ENCODE data around the gene SLC39A1.
"Not testable (repeated sequence)": the region's sequence is repeated elsewhere in the genome, so short reads cannot be mapped to it uniquely, and the experiment has no call there.

Gene SLC39A1

DNA sequence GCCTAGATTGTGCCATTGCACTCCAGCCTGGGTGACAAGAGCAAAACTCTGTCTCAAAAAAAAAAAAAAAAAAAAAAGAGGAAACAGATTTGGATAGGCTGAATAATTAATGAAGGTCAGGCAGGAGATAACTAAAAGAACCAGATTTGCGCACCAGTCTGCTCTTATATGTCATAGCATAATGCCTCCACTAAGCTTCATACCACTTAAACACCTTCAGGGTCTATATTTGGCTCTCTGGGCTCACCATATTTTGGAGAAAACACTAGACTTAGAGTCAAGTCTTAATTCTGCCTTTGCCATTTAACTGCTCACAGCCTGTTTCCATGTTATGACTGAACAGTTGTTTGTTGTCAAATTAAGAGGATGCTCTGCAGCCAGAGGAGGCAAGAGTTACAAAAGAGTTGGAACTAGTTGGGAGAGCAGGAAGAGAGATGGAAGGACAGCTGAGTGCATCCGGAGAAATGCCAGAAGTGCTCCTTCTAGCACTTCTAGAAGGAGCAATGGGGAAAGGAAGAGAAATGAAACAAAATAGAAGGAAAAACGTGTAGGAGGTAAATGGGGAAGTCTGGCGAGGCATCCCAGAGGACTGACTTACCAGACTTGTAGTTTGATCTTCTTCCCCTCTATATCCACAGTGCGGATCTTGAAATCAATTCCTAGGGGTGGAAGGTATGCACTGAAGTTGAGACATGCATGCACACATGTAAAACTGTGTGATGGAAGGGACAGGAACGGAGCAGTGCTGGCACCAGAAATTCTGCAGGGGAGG lies 21.0 kb upstream of the SLC39A1 start:
- no peaks in the 10 kb centered on the region for H3K79me2 ChIP-seq (ENCODE audit: insufficient read depth, low read depth)
- peaks cover 8% of the 10 kb centered on the region; the same call in 1 of the 2 replicates for H3K27me3 ChIP-seq (ENCODE audit: insufficient read depth, low read depth)
- H3K27ac ChIP-seq: no peak overlapping the region
- H4K20me1 ChIP-seq (ENCODE audit: insufficient read depth): no peaks in the 10 kb centered on the region
- no peak overlapping the region for H2AFZ ChIP-seq (ENCODE audit: low read depth)
- no peaks in the 10 kb centered on the region for H3K36me3 ChIP-seq (ENCODE audit: insufficient read depth)
- H3K4me1 ChIP-seq (ENCODE audit: low read depth, poor library complexity, severe bottlenecking): peaks cover 9% of the 10 kb centered on the region
- H3K4me3 ChIP-seq (IDR thresholded peaks at IDR 0.05; ENCODE audit: insufficient read depth, low read depth, low read length): no peak overlapping the region
- TF ChIP-seq, protein P1, sequence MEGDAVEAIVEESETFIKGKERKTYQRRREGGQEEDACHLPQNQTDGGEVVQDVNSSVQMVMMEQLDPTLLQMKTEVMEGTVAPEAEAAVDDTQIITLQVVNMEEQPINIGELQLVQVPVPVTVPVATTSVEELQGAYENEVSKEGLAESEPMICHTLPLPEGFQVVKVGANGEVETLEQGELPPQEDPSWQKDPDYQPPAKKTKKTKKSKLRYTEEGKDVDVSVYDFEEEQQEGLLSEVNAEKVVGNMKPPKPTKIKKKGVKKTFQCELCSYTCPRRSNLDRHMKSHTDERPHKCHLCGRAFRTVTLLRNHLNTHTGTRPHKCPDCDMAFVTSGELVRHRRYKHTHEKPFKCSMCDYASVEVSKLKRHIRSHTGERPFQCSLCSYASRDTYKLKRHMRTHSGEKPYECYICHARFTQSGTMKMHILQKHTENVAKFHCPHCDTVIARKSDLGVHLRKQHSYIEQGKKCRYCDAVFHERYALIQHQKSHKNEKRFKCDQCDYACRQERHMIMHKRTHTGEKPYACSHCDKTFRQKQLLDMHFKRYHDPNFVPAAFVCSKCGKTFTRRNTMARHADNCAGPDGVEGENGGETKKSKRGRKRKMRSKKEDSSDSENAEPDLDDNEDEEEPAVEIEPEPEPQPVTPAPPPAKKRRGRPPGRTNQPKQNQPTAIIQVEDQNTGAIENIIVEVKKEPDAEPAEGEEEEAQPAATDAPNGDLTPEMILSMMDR (conservative IDR thresholded peaks at IDR 0.05; ENCODE audit: low read depth, low read length): no peak; the same call in 1 of the 2 replicates
- no peak overlapping the region for H3K4me2 ChIP-seq
- no peak overlapping the region for H3K9ac ChIP-seq

DNA sequence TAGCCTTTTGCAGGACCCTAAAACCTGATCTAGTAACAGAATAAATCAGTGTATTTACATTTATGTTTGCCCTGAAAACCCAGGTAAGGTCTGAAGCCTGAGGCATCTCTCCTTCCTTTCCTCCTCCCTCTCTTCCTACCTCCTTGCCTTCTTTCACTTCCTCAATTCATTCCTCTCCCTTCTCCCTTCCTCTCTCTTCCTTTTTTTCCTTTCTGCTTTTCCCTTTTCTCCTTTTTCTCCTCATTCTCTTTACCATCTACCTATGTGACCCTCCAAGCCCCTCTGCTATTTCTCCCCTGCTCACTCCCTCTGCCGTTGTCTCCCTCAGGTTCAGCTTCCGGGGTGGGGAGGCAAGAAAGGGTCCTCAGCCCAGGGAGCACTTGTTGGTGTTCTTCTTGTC lies 18.4 kb upstream of the SLC39A1 start:
- H3K27me3 ChIP-seq (ENCODE audit: insufficient read depth, low read depth); H3K4me3 ChIP-seq (IDR thresholded peaks at IDR 0.05; ENCODE audit: insufficient read depth, low read depth, low read length); H3K4me2 ChIP-seq; H3K9ac ChIP-seq; H2AFZ ChIP-seq (ENCODE audit: low read depth); H3K27ac ChIP-seq; H3K79me2 ChIP-seq (ENCODE audit: insufficient read depth, low read depth); H3K36me3 ChIP-seq (ENCODE audit: insufficient read depth); H4K20me1 ChIP-seq (ENCODE audit: insufficient read depth): not testable (repeated sequence)
- H3K4me1 ChIP-seq (ENCODE audit: low read depth, poor library complexity, severe bottlenecking): peaks cover 11% of the 10 kb centered on the region

DNA sequence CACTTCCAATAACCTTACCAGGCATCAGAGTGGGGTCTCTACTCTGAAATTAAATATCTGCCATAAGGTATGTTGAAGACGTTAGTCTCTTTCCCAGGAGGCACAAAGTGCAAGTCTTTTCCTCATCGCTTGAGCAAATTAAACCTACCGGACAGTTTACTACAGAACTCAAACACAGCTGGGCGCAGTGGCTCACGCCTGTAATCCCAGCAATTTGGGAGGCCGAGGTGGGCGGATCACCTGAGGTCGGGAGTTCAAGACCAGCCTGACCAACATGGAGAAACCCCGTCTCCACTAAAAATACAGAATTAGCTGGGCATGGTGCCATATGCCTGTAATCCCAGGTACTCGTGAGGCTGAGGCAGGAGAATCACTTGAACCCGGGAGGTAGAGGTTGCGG lies 15.8 kb upstream of the SLC39A1 start:
- not testable (repeated sequence) for H3K36me3 ChIP-seq (ENCODE audit: insufficient read depth); H4K20me1 ChIP-seq (ENCODE audit: insufficient read depth); H3K27ac ChIP-seq; H2AFZ ChIP-seq (ENCODE audit: low read depth); H3K27me3 ChIP-seq (ENCODE audit: insufficient read depth, low read depth); H3K9ac ChIP-seq; H3K4me3 ChIP-seq (IDR thresholded peaks at IDR 0.05; ENCODE audit: insufficient read depth, low read depth, low read length)
- Histone ChIP-seq H3K4me2 (peak overlapping the region; percentile 56; the same call in 1 of the 2 replicates), H3K79me2 (ENCODE audit: insufficient read depth, low read depth) (peaks cover 21% of the 10 kb centered on the region), H3K4me1 (ENCODE audit: low read depth, poor library complexity, severe bottlenecking) (peaks cover 23% of the 10 kb centered on the region)

DNA sequence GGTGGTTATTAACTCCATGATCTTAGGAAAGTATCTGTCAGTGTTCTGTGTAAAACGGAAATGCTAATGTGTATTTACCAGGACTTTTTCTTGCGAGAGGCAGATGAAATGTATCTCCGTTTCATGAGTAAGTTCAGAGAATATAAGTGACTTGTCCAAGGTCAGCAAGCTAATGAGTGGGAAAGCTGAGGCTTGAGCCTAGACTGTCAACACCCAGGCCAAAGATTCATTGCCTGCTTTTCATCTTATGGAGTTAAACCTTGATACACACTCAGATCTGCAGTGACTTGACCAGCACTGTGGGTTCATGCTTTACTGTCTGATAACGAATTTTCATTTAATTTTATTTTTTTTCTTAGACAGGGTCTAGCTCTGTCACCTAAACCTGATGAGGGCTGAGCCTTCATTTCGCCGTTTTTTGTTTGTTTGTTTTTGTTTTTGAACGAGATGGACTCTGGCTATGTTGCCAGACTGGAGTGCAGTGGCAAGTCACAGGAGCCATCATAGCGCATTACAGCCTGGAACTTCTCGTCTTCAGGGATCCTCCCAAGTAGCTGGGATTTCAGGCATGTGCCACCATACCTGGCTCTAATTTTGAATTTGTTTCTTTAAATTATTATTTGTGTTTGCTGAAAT lies 15.1 kb upstream of the SLC39A1 start:
- peak overlapping the region; percentile 60; the same call in 1 of the 2 replicates for H3K27ac ChIP-seq
- H4K20me1 ChIP-seq (ENCODE audit: insufficient read depth): no peaks in the 10 kb centered on the region
- H3K4me2 ChIP-seq: peak overlapping the region; percentile 56
- TF ChIP-seq, protein P1 (conservative IDR thresholded peaks at IDR 0.05; ENCODE audit: low read depth, low read length): no peak
- H2AFZ ChIP-seq (ENCODE audit: low read depth): peak overlapping the region; percentile 88
- H3K79me2 ChIP-seq (ENCODE audit: insufficient read depth, low read depth): peaks cover 21% of the 10 kb centered on the region
- peaks cover 12% of the 10 kb centered on the region; the same call in 1 of the 2 replicates for H3K36me3 ChIP-seq (ENCODE audit: insufficient read depth)
- H3K27me3 ChIP-seq (ENCODE audit: insufficient read depth, low read depth): no peaks in the 10 kb centered on the region
- peak overlapping the region; percentile 99 for H3K4me3 ChIP-seq (IDR thresholded peaks at IDR 0.05; ENCODE audit: insufficient read depth, low read depth, low read length)
- peaks cover 23% of the 10 kb centered on the region for H3K4me1 ChIP-seq (ENCODE audit: low read depth, poor library complexity, severe bottlenecking)
- H3K9ac ChIP-seq: peak overlapping the region; percentile 83; the same call in 1 of the 2 replicates

DNA sequence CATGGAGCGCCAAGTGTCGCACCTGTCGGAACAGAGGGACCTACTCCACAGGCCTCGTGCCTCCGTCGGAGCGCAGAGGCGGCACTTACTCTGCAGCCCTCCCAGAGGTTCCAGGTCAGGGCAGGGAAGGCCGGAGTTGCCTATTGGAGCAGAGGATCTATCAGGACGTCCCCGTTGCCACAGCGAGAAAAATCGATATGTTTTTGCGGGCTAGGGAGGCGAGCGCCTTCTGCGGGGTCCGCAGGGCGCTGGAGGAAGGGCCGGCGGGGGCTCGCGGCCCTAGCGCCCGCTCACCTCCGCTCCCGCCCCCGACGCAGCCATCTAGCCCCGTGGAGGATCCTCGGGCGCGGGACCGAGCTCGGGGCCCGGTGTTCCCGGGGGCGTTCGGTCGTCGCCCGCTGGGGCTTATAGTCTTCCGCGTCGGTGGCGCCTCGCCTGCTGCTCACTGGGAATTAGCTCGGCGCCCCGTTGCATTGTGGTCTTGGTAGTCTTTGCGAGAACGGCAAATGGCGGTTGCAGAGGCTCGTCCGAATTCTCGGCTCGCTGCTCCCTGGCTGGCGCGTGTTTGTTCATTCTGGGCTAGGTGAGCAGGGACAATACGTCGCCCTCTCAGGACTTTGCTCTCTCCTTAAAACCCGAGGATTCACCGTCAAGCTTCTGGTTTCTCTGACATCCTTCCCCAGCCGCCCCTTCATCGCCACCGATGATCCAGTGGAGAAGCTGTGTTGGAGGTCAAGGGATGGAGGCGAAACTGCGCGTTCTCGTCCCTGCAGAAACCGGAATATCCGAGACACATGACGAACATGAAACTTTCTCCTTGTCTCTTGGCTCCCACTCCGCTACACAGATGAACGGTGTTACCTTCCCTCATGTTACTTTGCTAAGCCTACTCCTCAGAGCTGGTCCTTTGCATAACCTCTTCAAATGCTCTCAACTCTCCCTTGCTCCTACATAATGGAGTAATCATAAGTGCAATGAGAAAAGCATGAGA lies 14.2 kb upstream of the SLC39A1 start, which contains the start of gene JTB:
JTB (minus strand) TSS at position 425 of the 991 bp plus-strand sequence; CDS start at position 3, 422 bp downstream.
- peak within 1 kb of the TSS; percentile 83 for H3K9ac ChIP-seq
- TF ChIP-seq, protein P1 (conservative IDR thresholded peaks at IDR 0.05; ENCODE audit: low read depth, low read length): no peak
- peak within 1 kb of the TSS; percentile 56 for H3K4me2 ChIP-seq
- no peaks in the 10 kb centered on the region for H4K20me1 ChIP-seq (ENCODE audit: insufficient read depth)
- H3K79me2 ChIP-seq (ENCODE audit: insufficient read depth, low read depth): peaks cover 21% of the 10 kb centered on the region
- H3K36me3 ChIP-seq (ENCODE audit: insufficient read depth): peaks cover 12% of the 10 kb centered on the region; the same call in 1 of the 2 replicates
- peak within 1 kb of the TSS; percentile 88 for H2AFZ ChIP-seq (ENCODE audit: low read depth)
- H3K4me3 ChIP-seq (IDR thresholded peaks at IDR 0.05; ENCODE audit: insufficient read depth, low read depth, low read length): peak within 1 kb of the TSS; percentile 99
- H3K27ac ChIP-seq: peak within 1 kb of the TSS; percentile 60
- H3K4me1 ChIP-seq (ENCODE audit: low read depth, poor library complexity, severe bottlenecking): peaks cover 23% of the 10 kb centered on the region
- H3K27me3 ChIP-seq (ENCODE audit: insufficient read depth, low read depth): no peaks in the 10 kb centered on the region
